Activated CD8-positive, alpha-beta memory T cell treated with anti-CD3 and anti-CD28 coated beads for 36 hours (primary cell): ENCODE data around the gene PTPRN2. TPM values are rescaled to one million over a fixed set of nuclear protein-coding genes. Genes with fewer than 3 reads are reported as not detected.

Experiments used
- CTCF ChIA-PET: fragments of 350-600 bp; sonication (Branson Sonifier 250); formaldehyde crosslinking; loops from one replicate; lab custom pipeline; 2021; ENCODE audit warnings: antibody characterized with exemption; lab: Charles Lee
- POLR2A ChIA-PET: fragments of 350-600 bp; sonication (Branson Sonifier 250); formaldehyde crosslinking; loops from one replicate; lab custom pipeline; 2021; ENCODE audit warnings: antibody characterized with exemption; lab: Charles Lee
- total RNA-seq, 2 experiments: library from RNA; stranded (reverse); gene quantifications; one replicate each; pipeline ENCODE4 v1.2.3, GENCODE V29; 2021

The PTPRN2 gene
- total RNA-seq, 2 experiments from 2014 or later: 0.36 to 0.44 TPM

DNA sequence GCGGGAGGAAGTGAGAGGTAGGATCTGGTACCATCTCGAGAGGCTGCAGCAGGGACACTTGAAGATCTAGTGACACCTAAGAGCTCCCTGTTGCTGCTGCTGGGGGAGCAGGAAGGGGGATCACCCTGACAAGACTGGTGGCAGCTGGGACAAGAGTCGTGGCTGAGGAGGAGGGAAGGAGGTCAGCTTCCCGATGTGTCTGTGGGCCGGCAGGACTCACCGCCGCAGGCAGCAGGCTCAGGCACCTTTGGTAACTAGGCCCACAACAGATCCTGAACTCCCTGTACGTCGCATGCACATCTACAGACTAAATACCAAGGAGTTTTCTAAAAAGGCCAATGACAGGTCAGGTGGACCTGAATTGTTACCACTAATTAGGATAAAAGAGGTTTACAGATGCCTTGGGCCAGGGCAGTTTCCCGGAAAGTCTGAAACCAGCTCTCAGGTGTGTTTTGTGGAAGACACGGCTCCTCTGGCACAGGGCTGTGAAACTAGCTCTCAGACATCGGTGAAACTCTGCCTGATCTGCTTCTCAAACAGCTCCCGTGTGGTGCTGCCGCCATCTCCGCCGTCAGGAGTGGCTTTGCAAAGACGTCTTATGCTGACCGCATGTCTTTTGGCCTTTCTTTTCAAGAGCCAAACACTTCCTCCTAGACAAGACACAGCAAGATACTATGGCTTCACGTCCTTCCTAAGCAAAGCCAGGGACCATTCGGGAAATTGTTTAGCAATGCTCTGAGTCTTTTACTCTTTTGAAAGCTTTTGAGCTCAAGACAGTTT lies 609.7 kb downstream of the PTPRN2 start:
- ChIA-PET CTCF (no interaction called here), POLR2A (no interaction called here)

DNA sequence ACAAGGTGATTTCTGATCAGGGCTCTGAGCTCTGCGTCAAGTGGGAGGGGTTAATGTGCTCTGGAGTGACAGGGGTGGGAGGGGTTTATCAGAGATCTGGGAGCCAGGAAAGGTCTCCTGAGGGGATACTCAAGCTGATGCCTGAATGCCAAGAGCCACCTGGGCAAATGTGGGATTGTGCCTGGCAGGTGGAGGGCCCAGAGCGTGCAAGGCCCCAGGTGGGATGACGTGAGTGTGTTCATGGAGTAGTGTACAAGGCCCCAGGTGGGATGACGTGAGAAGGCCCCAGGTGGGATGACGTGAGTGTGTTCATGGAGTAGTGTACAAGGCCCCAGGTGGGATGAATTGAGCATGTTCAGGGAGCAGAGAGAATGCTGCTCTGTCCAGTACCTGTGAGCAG lies 610.3 kb downstream of the PTPRN2 start:
- POLR2A ChIA-PET: no interaction called here
- CTCF ChIA-PET: no interaction called here

DNA sequence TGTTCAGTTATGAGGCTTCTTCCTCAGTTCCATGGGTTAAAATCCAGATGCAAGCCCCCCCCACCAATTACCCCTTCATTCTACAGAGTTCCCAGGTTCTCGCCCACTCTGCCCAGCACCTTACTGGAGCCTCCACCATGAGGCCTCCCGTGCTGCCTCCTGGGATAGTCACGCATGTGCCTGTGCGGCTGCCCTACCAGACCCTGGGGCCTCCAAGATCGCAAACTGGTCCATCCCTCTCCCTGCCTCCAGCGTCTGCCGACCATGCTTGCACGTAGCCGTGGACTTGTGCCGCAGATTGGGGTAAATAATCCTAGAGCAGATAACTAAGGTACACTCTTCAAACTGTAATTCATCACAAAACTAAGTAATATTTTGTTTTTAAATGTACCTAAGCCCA lies 611.2 kb downstream of the PTPRN2 start:
- CTCF ChIA-PET: no interaction called here

DNA sequence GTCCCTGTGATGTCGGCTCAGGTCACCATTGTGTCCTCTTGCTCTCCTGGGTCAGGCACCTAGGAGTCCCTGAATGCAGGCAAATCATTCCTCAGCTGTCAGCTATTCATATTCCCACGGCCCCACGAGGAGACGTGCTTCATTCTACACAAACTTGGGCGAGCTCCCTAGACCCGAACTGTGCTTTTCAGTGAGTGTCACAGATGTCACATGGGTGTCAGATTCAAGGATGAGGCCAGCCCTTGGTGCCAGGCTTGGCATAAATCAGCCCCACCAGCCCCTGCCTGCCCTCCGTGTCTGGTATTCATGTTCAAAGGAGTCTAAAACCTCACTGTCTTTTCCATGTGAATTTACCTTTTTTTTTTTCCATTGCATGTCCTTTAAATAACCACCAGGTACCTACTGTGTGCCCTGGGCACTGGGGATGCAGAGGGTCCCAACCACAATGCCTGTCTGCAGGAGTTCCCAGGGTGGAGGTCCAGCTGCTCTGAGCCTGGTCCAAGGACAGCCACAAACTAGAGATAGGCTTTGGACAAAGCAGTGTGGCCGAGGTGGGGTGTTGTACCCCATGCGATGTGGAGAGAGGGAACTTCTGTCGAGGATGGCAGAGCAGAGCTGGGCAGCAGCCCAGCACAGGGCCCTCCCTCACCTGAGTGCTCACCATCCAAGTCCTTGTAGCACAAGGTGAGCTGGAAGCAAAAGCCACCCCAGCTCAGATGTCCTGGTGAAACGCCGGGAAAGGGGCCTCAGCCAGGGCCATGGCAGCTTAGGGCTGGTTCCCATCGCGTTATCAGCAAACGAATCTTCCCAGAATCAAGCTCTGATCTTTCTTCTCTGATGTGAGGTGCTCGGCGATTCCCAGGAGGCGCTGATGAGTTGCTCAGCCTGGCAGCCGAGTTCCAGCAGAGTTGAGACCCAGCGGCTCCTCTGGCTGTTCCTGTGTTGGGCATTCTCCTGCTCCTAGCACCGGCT lies 611.9 kb downstream of the PTPRN2 start:
- ChIA-PET CTCF (no interaction called here), POLR2A (no interaction called here)

More for the DNA sequence above, 611.2 kb downstream of the PTPRN2 start:
- POLR2A ChIA-PET: no interaction called here

DNA sequence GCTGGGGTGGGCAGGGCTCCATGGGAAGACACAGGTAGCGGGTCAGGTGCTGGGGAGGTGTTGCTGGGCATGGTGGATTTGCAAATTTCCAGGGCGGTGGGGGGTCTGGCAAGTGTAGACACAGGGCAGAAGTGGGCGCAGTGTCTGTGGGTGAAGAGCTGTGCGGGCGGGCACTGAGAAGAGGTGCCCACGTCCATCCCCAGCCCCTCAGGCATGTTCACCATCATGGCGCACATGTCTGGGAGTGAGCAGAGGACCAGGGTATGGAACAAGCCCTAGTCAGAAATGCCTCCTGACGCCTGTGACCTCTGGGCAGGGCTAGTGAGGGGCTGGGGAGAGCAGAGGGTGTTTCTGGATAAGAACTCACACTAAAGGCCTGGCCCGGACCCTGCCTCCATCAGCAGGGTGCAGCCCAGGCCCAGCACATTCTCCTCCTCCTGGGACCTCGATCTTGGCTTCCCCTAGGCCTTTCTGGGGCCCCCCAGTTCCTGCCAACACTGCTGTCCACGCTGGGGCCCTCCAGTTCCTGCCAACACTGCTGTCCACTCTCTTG lies 612.9 kb downstream of the PTPRN2 start:
- ChIA-PET POLR2A (no interaction called here), CTCF (no interaction called here)

DNA sequence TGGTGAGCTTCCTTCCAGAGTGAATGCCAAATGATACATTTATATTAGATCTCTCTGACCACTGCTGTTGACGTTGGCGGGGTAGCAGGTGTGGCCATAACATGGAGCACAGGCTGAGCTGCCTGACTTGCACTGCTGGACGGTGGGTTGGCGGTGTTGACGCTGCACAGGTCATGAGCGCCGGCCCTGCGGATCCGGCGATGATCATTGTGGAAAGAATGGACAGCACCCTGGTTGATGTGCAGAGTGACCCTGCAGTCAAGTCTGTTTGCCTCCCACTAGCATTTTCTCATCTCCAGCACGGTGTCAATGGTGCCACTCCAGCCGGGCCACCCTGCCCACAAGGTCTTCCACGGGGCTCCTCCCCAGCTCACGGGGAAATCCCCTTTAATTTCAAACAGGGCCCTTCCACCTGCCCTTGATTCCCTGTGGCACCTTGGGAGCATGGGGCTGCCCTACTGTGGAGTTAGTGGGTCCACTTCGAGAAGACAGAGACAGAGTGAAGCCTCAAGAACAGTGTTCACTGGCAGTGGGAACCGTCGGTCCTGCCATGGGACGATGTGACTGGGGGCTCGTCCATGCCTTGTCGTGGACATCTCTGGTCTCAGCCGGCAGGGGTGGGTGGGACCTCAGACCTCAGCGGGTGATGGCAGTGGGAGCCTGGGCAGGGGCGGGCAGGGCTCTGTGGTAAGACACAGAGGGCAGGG lies 613.5 kb downstream of the PTPRN2 start:
- ChIA-PET CTCF (no interaction called here), POLR2A (no interaction called here)

DNA sequence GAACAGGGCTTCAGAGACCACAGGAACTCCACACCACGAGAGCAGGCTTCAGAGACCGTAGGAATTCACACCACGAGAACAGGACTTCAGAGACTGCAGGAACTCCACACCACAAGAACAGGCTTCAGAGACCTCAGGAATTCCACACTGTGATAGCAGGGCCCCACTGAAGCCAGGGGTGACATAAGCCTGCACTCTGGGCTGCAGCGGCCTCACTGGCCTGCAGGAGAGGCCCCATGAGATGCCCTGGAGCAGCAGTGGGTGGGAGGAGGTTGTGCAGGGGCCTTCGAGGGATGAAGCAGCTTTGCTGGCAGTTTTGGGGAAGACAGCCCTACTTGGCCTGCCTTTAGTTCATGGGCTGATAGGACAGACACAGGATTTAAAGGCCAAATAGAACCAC lies 614.7 kb downstream of the PTPRN2 start:
- ChIA-PET POLR2A (no interaction called here), CTCF (no interaction called here)

DNA sequence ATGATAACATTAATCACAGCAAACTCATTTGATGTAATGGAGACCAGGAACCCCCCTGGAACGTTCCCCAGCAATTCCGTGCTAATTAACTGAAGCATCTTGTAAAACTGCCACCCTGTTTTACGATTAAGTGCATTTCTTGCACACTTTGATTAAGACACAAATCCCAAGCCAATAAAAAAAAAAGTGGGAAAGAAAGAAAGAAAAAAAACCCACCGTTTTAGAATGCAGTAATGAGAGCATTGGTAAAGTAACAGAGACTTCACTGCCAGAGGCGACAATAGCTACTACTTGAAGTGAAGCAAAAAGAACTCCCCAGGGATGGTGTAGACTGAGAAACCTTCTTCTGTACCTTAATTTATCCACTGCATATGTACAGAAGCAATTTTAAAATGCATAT lies 616.1 kb downstream of the PTPRN2 start:
- ChIA-PET CTCF (no interaction called here), POLR2A (no interaction called here)

DNA sequence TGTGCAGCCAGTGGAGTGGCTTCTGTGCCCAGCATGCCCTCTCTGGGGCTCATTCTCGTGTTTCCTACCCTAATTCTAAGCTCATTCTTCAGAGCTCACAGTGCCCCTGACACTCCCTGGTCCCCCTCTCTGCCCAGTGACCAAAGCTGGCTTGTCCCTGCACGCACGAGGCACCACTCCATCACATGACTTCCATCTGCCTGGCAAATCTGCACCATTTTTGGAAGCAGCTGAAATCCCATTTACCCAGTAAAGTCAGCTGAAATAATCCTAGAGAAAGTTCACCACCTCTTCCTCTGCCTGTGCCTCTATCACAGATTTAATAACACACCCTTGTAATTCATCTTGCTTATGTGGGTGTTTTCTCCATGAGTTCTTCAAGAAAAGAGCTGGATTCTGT lies 616.9 kb downstream of the PTPRN2 start:
- CTCF ChIA-PET: no interaction called here
- POLR2A ChIA-PET: no interaction called here

DNA sequence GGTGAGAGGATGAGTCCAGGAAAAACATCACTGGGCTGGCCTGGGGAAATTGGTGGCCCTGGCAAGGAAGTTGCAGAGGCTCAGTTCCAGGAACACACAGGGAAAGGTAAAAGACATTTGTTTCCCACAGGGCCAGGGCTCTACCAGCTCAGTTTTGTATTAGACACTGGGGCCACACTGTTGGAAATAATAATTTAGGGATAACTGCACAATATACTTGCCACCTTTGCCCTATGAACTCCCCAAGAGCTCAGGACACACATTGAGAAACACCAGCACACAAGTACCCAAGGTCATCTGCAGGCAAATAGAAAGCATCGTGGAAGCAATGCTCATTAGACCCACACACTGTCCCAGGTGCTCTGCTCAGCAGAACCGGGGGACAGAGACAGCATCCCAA lies 617.6 kb downstream of the PTPRN2 start:
- CTCF ChIA-PET: no interaction called here
- POLR2A ChIA-PET: no interaction called here

DNA sequence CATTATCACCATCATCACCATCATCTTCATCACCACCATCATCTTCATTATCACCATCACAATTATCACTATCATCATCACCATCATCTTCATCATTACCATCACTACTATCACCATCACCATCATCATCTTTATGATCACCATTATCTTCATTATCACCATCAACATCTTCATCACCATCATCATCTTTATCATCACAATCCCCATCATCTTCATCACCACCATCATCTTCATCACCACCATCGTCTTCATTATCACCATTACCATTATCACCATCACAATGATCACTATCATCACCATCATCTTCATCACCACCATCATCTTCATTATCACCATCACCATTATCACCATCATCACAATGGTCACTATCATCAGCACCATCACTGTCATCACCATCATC lies 621.1 kb downstream of the PTPRN2 start:
- CTCF ChIA-PET: no interaction called here
- POLR2A ChIA-PET: no interaction called here

DNA sequence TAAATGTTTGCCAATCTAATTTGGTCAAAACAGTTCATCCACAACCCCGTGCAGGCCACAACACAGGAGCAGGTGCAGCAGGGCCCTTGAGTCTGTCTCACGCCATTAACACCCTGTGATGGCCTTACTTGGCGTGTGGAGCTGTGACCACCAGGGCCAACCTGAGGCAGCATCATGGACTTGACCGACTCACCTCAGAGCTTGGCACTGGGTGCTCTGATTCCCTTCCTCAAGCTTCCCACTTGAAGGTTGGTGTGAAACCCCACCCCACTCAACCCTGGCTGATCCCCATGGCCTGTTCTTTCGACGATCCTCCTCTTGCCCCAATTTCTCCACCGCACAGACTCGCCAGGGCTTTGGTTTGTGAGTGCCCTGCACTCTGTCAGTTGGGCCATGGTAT lies 623.1 kb downstream of the PTPRN2 start:
- ChIA-PET POLR2A (no interaction called here), CTCF (no interaction called here)

DNA sequence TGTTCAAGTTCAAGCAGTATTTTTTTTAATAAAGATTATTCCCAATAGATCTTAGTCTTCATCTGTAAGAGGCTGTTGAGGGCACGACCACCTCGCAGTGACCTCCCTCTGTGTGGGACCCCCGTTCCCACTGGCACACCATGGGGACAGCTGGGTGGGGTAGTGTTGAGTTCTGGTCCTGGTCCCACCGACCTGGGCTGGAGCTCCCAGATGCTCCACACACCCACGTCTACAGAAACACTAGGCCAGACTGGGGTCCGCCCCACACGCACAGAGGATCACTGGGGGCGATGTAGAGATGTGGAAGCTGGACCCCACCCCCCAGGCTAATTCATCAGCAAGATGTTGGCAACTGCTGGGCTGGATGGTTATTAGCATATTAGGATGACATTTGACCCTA lies 623.6 kb downstream of the PTPRN2 start:
- ChIA-PET CTCF (no interaction called here), POLR2A (no interaction called here)

DNA sequence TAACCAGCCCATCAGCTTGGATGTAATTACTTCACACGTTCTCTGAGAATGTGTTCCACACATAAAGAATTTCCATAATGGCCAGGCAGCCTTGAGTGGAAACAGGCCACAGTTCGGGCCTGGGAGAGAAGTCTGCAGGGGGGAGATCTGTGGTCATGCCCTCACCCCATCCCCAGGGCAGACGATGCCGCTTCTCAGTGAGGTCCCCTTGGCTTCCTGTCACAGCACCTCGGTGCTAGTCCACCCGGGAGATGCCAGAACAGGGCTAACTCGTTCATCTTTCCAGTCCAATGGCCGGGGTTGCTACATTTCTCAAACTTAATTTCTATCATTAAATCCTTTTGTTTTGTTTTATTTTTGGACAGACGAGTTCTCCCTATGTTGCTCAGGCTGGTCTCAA lies 624.1 kb downstream of the PTPRN2 start:
- CTCF ChIA-PET: no interaction called here
- POLR2A ChIA-PET: no interaction called here

DNA sequence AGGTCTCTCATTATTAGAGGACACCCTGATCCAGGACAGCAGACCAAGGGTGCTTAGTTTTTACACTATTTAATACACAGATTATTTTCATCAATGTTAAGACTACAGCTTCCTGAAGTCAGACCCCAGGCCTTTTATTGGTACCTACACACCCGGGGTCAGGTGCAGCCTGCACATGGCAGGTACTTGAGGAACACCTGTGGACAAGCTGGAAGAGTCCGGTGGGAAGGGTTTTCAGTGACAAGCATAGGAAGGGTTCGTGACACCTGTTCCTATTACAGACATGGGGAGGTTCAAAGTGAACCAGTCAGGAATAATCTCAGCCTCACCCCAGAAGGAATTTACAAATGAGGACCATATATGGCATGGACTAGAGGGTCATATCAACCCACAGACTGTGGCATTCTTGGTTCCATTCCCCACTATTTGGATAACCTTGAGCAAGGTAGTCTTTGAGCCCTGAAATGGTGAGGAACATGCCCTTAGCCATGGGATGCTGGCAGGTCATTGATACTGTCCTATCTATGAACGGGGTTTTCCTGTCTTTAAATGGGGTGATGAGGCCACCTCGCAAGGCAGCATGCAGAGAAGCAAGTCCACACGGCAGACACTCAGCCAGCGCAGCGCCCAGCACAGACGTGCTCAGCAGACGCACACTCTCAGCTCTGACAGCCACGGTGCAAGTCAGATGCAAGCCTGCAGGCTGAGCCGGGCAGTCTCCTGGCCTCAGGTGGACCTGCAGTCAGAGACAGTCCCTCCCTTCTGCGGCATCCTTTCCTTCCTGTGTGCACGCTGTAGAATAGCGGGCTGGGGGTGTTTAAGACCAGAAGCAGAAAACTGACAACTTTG lies 624.9 kb downstream of the PTPRN2 start:
- POLR2A ChIA-PET: no interaction called here
- CTCF ChIA-PET: no interaction called here

DNA sequence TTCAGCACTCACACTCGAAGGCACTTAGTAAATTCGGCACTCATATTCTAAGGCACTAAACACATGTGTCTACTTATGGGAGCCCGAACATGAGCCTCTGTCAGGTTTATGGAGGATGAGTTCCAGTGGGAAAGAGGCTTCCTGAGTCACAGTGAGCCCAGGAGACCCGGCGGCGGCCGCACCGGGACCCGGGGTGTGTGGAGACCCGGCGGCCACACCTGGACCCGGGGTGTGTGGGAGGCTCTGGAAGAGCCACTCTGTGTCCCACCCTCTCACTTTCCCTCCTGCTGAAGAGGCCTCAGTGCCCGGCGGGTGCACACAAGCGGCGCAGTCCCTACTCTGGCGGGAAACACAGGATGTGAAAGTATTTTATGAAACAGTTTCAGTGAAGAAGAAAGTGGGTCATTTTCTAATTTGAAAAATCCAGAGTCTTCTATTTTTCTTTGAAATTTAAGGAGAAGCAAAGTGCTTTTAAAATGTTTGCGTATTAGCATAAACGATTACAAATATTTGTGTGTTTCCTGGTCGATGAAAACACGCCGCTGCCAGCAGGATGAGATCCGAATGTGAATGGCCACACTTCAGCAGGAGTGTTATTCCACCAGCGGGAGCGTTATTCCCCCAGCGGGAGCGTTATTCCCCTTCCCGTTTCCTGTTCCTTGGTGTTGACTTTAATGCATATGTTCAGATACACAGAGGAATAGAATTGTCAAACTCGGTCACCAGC lies 625.7 kb downstream of the PTPRN2 start:
- POLR2A ChIA-PET: no interaction called here
- CTCF ChIA-PET: no interaction called here

DNA sequence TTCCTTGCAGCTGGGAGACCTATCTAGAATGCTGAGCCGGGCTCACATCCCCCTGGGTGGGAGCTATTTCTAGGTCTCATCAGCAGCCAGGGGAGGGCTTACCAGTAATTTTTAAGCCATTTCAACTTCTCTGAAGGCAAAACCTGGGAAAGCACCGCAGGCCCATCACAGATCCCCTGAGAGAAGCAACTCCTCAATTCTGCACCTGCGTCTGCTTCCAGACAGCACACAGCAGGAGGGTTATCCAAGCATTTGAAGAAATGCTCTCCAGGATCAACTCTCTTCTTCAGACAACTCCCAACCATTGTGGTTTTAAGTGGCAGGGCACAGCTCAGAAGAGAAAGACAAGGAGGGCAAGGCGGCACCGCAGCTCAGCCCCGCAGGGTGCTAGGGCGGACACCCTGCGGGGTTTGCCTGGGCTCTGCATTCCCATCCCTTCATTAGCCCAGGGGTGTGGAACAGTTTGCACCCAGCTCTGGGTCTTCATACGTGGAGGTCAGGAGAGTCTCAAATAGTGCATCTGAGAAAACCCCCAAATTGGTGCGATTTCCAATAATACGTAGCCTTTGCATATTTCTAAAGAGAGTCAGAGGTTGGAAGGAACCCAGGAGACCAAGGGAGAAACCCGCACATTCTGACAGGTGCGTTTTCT lies 632.1 kb downstream of the PTPRN2 start:
- ChIA-PET CTCF (no interaction called here), POLR2A (no interaction called here)

DNA sequence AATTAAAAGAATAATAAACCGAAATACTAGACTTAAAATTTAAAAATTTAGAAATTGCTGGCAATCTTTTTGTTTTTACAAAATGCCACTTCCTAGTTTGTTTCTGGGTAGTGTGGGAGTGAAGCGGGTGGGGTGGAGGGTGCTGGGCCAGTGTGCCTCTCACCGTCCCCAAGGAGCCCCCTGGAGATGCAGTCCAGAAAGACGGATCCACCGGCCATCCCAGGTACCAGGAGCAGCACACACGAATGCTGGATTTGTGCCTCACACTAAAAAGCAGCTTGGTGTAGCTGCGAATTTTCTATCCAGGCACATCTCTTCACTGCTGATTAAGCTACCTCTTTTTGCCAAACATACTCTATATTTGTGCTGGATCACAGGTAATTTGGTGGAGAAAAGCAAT lies 632.7 kb downstream of the PTPRN2 start:
- ChIA-PET POLR2A (no interaction called here), CTCF (no interaction called here)
